Measurements from ENCODE around the gene GPRC5D.

DNA sequence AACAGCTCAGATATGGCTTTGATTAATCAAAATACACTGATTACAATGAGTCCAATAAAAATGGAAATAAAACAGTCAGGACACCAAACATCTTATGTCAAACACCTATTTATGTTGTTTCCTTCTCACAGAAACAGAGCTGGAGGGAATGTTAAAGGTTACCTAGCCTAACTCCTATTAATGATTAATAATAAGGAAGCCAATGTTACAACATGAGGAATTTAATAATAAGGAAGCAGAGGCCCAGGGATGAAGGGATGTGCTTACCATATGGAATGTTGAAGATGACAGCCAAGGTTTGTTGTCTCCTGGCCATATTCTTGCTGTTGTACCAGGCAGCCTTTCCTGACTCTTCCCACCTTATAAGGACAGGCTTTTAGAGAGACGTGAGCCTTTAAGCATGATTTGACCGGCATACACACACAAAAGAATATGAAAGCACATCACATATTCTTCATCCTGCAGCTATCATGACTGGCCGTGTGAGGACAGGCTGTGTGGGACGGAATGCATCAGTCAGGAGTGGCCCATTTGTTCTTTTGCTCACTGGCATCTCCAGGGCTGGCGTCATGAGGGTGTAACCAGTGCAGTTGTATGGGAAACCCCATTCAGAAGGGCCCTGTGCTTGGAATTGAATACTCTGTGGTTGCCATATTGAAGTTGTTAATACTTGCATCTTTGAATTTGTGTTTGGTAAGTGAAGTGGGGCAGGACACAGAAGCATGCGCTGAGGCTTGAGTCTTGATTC lies 3.1 kb upstream of the GPRC5D start:
- TF ChIP-seq, protein P1, sequence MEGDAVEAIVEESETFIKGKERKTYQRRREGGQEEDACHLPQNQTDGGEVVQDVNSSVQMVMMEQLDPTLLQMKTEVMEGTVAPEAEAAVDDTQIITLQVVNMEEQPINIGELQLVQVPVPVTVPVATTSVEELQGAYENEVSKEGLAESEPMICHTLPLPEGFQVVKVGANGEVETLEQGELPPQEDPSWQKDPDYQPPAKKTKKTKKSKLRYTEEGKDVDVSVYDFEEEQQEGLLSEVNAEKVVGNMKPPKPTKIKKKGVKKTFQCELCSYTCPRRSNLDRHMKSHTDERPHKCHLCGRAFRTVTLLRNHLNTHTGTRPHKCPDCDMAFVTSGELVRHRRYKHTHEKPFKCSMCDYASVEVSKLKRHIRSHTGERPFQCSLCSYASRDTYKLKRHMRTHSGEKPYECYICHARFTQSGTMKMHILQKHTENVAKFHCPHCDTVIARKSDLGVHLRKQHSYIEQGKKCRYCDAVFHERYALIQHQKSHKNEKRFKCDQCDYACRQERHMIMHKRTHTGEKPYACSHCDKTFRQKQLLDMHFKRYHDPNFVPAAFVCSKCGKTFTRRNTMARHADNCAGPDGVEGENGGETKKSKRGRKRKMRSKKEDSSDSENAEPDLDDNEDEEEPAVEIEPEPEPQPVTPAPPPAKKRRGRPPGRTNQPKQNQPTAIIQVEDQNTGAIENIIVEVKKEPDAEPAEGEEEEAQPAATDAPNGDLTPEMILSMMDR (IDR thresholded peaks at IDR 0.05), result no peak
- no peak for TF ChIP-seq POLR2AphosphoS5 (IDR thresholded peaks at IDR 0.05)
